Measurements from ENCODE around the gene MEOX2.

DNA sequence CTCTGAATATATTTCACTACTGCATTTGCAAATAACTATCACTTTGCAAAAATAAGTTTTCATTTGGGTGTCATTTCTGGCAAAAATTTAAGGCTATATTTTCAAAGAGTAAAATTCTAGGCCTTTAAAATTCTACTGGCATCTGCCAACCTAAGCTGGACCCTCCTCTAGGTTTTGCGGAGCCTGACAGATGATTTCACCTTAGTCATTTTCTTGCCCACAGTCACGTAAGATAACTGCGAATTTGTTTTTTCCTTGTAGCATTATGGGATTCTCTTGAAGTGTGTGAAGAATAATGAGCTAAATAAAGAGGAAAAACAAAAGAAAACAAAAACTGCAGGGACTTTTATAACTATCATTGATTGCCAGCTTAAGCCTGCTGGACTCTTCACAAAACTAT lies 7.8 kb downstream of the MEOX2 start:
- TF ChIP-seq GATA3 (IDR thresholded peaks at IDR 0.05; ENCODE audit: low read depth, low read length) (no peak), GATA2 (IDR thresholded peaks at IDR 0.05; ENCODE audit: low read depth, low read length) (no peak)

Data from SH-SY5Y (cell line).